ENCODE data around the gene GLT8D1.
"Not testable (repeated sequence)": the region's sequence is repeated elsewhere in the genome, so short reads cannot be mapped to it uniquely, and the experiment has no call there.

DNA sequence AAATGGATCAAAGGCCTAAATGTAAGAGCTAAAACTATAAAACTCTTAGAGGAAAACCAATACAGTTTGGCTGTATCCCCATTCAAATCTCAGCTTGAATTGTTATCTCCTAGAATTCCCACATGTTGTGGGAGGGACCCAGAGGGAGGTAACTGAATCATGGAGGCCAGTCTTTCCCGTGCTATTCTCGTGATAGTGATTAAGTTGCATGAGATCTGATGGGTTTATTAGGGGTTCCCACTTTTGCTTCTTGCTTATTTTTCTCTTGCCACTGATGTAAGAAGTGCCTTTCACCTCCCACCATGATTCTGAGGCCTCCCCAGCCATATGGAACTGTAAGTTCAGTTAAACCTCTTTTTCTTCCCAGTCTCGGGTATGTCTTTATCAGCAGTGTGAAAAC lies 29.4 kb downstream of the GLT8D1 start:
- TF ChIP-seq, protein P1, sequence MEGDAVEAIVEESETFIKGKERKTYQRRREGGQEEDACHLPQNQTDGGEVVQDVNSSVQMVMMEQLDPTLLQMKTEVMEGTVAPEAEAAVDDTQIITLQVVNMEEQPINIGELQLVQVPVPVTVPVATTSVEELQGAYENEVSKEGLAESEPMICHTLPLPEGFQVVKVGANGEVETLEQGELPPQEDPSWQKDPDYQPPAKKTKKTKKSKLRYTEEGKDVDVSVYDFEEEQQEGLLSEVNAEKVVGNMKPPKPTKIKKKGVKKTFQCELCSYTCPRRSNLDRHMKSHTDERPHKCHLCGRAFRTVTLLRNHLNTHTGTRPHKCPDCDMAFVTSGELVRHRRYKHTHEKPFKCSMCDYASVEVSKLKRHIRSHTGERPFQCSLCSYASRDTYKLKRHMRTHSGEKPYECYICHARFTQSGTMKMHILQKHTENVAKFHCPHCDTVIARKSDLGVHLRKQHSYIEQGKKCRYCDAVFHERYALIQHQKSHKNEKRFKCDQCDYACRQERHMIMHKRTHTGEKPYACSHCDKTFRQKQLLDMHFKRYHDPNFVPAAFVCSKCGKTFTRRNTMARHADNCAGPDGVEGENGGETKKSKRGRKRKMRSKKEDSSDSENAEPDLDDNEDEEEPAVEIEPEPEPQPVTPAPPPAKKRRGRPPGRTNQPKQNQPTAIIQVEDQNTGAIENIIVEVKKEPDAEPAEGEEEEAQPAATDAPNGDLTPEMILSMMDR (IDR thresholded peaks at IDR 0.05; ENCODE audit: low read depth, low read length) = not testable (repeated sequence)
- TF ChIP-seq EZH2phosphoT487 (IDR thresholded peaks at IDR 0.05; ENCODE audit: low read depth) = not testable (repeated sequence)

Data from OCI-LY3 (cell line).